K562 (cell line): ENCODE data around the gene CDH16. TPM values are rescaled to one million over a fixed set of nuclear protein-coding genes. Genes with fewer than 3 reads are reported as not detected.

Experiments
- ATAC-seq: fragments of 200-7000 bp; cut with Tn5 transposase; 3 replicates; pipeline ENCODE4 v1.9.1; 2020; ENCODE audit warnings: moderate library complexity
- BruUV-seq: library from RNA; stranded (reverse); fragments of 400-500 nt; replicated peaks from 2 replicates; lab custom pipeline; 2021; lab: Mats Ljungman, UMichigan
- CTCF ChIA-PET: fragments of 300-600 bp; formaldehyde crosslinking; extraction: SDS; loops from one replicate; lab custom pipeline; 2021; ENCODE audit warnings: low intra/inter-chr PET ratio; lab: Yijun Ruan, JAX
- POLR2A ChIA-PET: fragments of 300-600, 350-650 bp; sonication (Branson Sonifier 250); formaldehyde crosslinking; extraction: SDS; loops from one replicate; lab custom pipeline; 2021; ENCODE audit warnings: antibody characterized with exemption, inconsistent platforms; lab: Yijun Ruan, JAX
- DNase-seq, 4 experiments: peaks; one replicate each; pipeline versions ENCODE4 v3.0.0 to v3.0.0-alpha.2; 2011 to 2018; ENCODE audit warnings: low spot score in 3 of 4, mixed read lengths in 3 of 4; ENCODE audit errors: extremely low read depth in 1 of 4
- FAIRE-seq: peaks from 2 replicates; lab custom pipeline; 2011; peaks lifted over from hg19 to GRCh38; lab: Jason Lieb, UNC
- H2AFZ ChIP-seq: 2 replicates; pipeline ENCODE4 v1.6.0; 2011; ENCODE audit warnings: low read depth, low read length, control low read depth, inconsistent platforms
- H3K27ac ChIP-seq: fragments of 200-600 bp; 3 replicates; pipeline ENCODE4 v1.8.0; 2011; ENCODE audit warnings: low read depth, mild to moderate bottlenecking, control low read depth, inconsistent platforms, low read length, moderate library complexity, mixed read lengths; ENCODE audit errors: extremely low read depth
- H3K27me3 ChIP-seq, 2 experiments: fragments of 300-600 bp in 1 of 2; 2 replicates in 1 of 2; 3 replicates in 1 of 2; pipeline versions ENCODE4 v1.6.0 to v1.8.0; 2011; ENCODE audit warnings: inconsistent platforms in 2 of 2, low read length in 2 of 2, mild to moderate bottlenecking in 1 of 2, mixed read lengths in 1 of 2, moderate library complexity in 1 of 2; ENCODE audit not compliant: control insufficient read depth in 2 of 2, insufficient read depth in 2 of 2
- H3K36me3 ChIP-seq: fragments of 300-600 bp; 3 replicates; pipeline ENCODE4 v1.8.0; 2011; ENCODE audit warnings: mild to moderate bottlenecking, low read length, inconsistent platforms; ENCODE audit not compliant: control insufficient read depth, insufficient read depth
- H3K4me1 ChIP-seq, 2 experiments: fragments of 200-600 bp in 1 of 2; replicated peaks in 1 of 2; 2 replicates in 1 of 2; 3 replicates in 1 of 2; pipeline versions ENCODE4 v1.5.1 to v1.8.0; 2011; ENCODE audit warnings: inconsistent platforms in 2 of 2, low read length in 2 of 2, mild to moderate bottlenecking in 1 of 2, mixed read lengths in 1 of 2, moderate library complexity in 1 of 2; ENCODE audit not compliant: control insufficient read depth in 2 of 2, insufficient read depth in 2 of 2
- H3K4me2 ChIP-seq: 2 replicates; pipeline ENCODE4 v1.6.1; 2011; ENCODE audit warnings: low read length, control low read depth, inconsistent platforms, mixed read lengths; ENCODE audit not compliant: insufficient read depth
- H3K4me3 ChIP-seq: fragments of 200-600 bp; sonication (generic), shearing (Covaris generic); 2 replicates; pipeline ENCODE4 v1.5.1; 2016; ENCODE audit warnings: control low read depth, inconsistent platforms
- H3K79me2 ChIP-seq: fragments of 200-600 bp; 3 replicates; pipeline ENCODE4 v1.8.0; 2011; ENCODE audit warnings: low read length, inconsistent platforms; ENCODE audit not compliant: control insufficient read depth, insufficient read depth
- H3K9ac ChIP-seq, 2 experiments: 2 replicates each; pipeline versions ENCODE4 v1.6.0 to v1.6.1; 2011; ENCODE audit warnings: low read depth in 2 of 2, low read length in 2 of 2, control low read depth in 1 of 2, inconsistent platforms in 1 of 2, mild to moderate bottlenecking in 1 of 2, mixed read lengths in 1 of 2; ENCODE audit not compliant: insufficient read depth in 1 of 2
- H3K9me1 ChIP-seq: one replicate; pipeline ENCODE4 v1.6.0; 2011; ENCODE audit warnings: inconsistent platforms, mild to moderate bottlenecking, low read length, moderate library complexity; ENCODE audit not compliant: control insufficient read depth, insufficient read depth
- H3K9me3 ChIP-seq: replicated peaks from 2 replicates; pipeline ENCODE4 v1.5.1; 2011; ENCODE audit warnings: low read depth, low read length, inconsistent platforms; ENCODE audit not compliant: control insufficient read depth, insufficient read depth
- H4K20me1 ChIP-seq: replicated peaks from 2 replicates; pipeline ENCODE4 v1.6.1; 2011; ENCODE audit warnings: low read length, inconsistent platforms, mixed read lengths; ENCODE audit not compliant: control insufficient read depth, insufficient read depth
- ATF1 ChIP-seq, 2 experiments: fragments of 450-650 bp in 1 of 2; IDR thresholded peaks; 2 replicates each; pipeline ENCODE4 v1.6.1; 2016; ENCODE audit warnings: missing compliant biosample characterization in 1 of 2, missing genetic modification characterization in 1 of 2
- GTF2E2 ChIP-seq: fragments of 200-800 bp; sonication (Bioruptor generic); IDR thresholded peaks from 2 replicates; pipeline ENCODE4 v1.6.1; 2016; ENCODE audit warnings: missing genetic modification characterization, missing compliant biosample characterization
- MAFF ChIP-seq: IDR thresholded peaks from 2 replicates; pipeline ENCODE4 v1.6.1; 2012; ENCODE audit warnings: low read length, improper control_type of control experiment
- ZNF212 ChIP-seq: fragments of 450-650 bp; formaldehyde crosslinking; IDR thresholded peaks from 2 replicates; pipeline ENCODE4 v1.4.0; 2020; ENCODE audit warnings: mild to moderate bottlenecking
- ZNF354B ChIP-seq: fragments of 250-450 bp; sonication (Bioruptor Pico); IDR thresholded peaks from 2 replicates; pipeline ENCODE4 v1.4.0; 2020
- WGBS: fragments of 100-300 bp; shearing (Covaris generic); methylation state at CpG from one replicate; pipeline ENCODE4 v1.1.6; 2016; ENCODE audit warnings: low coverage, mixed read lengths; ENCODE audit not compliant: insufficient coverage; ENCODE audit errors: missing lambda C conversion rate; 5-methylcytosine and 5-hydroxymethylcytosine counted together
- in situ Hi-C: fragments of 300-500 bp; cut with MboI; formaldehyde crosslinking; loops from 4 replicates; pipeline ENCODE4 v1.15.0; 2018; ENCODE audit warnings: inconsistent platforms, mixed read lengths
- intact Hi-C: fragments of 100-400 bp; cut with micrococcal nuclease; formaldehyde crosslinking; loops from 2 replicates; pipeline ENCODE4 v1.14.2; 2022
- polyA plus RNA-seq, 8 experiments: library from polyadenylated mRNA; depleted of rRNA in 4 of 8; stranded (reverse) in 5 of 8; unstranded in 3 of 8; fragments of >200 nt; fragmentation: Nextera tagmentation in 2 of 8; fragmentation: Illumina TruSeq in 1 of 8; extraction: Ambion mirVana in 2 of 8; extraction: Trizol in 1 of 8; gene quantifications; 2 replicates each; pipeline versions ENCODE4 v1.2.1 to v1.2.3, GENCODE V29; 2011 to 2014; ENCODE audit warnings: inconsistent platforms in 1 of 8, missing spikeins in 1 of 8
- total RNA-seq, 7 experiments: library from RNA; depleted of rRNA in 6 of 7; stranded (reverse); fragments of >200 nt in 6 of 7; fragmentation: Illumina TruSeq in 2 of 7; extraction: Trizol in 2 of 7; gene quantifications; 2 replicates each; pipeline versions ENCODE4 v1.2.1 to v1.2.3, GENCODE V29; 2011 to 2021; ENCODE audit warnings: low replicate concordance in 1 of 7
- TF ChIP-seq, protein P1 (sequence below): fragments of 450-650 bp; IDR thresholded peaks from 2 replicates; pipeline ENCODE4 v1.6.1; 2018; ENCODE audit not compliant: partially characterized antibody

The CDH16 gene
- total and polyA plus RNA-seq, 9 of the 15 experiments (the other 6 are each of a cell fraction or from before 2014, with no cell fraction given): not detected

- in situ Hi-C loops (no loop called here), intact Hi-C loops (no loop called here)
- Histone ChIP-seq H3K79me2 (no peaks in the 10 kb centered on the region), H3K36me3 (no peaks in the 10 kb centered on the region), H2AFZ (no peak overlapping the region), H4K20me1 (no peaks in the 10 kb centered on the region; the same call in 1 of the 2 replicates), H3K9me3 (no peaks in the 10 kb centered on the region), H3K27ac (no peak overlapping the region), H3K4me2 (no peak overlapping the region), H3K27me3 (peaks cover 4 to 48% of the 10 kb centered on the region in 2 experiments; a peak in 2 of 5 replicates), H3K4me1 (peaks cover 0 to 33% of the 10 kb centered on the region in 2 experiments; a peak in 3 of 5 replicates), H3K9ac (0 out of 4 replicates have a peak overlapping the region, but pooled peaks of 1 of the 2 experiments have one; percentile 45), H3K4me3 (no peak overlapping the region), H3K9me1 (no peaks in the 10 kb centered on the region)
- ChIA-PET CTCF (no interaction called here), POLR2A (no interaction called here)
- no peak for TF ChIP-seq GTF2E2 (tag)
- TF ChIP-seq MAFF: no peak
- TF ChIP-seq ATF1 (CRISPR knock-in tag; IDR thresholded peaks at IDR 0.05): no peak
- TF ChIP-seq ATF1 (tag; IDR thresholded peaks at IDR 0.05): no peak
- TF ChIP-seq, protein P1, sequence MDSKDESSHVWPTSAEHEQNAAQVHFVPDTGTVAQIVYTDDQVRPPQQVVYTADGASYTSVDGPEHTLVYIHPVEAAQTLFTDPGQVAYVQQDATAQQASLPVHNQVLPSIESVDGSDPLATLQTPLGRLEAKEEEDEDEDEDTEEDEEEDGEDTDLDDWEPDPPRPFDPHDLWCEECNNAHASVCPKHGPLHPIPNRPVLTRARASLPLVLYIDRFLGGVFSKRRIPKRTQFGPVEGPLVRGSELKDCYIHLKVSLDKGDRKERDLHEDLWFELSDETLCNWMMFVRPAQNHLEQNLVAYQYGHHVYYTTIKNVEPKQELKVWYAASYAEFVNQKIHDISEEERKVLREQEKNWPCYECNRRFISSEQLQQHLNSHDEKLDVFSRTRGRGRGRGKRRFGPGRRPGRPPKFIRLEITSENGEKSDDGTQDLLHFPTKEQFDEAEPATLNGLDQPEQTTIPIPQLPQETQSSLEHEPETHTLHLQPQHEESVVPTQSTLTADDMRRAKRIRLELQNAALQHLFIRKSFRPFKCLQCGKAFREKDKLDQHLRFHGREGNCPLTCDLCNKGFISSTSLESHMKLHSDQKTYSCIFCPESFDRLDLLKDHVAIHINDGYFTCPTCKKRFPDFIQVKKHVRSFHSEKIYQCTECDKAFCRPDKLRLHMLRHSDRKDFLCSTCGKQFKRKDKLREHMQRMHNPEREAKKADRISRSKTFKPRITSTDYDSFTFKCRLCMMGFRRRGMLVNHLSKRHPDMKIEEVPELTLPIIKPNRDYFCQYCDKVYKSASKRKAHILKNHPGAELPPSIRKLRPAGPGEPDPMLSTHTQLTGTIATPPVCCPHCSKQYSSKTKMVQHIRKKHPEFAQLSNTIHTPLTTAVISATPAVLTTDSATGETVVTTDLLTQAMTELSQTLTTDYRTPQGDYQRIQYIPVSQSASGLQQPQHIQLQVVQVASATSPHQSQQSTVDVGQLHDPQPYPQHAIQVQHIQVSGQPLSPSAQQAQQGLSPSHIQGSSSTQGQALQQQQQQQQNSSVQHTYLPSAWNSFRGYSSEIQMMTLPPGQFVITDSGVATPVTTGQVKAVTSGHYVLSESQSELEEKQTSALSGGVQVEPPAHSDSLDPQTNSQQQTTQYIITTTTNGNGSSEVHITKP: peak; percentile 5
- TF ChIP-seq ZNF354B (CRISPR knock-in tag): no peak
- no peak for TF ChIP-seq ZNF212
- DNase-seq (no peak), ATAC-seq (no peak), FAIRE-seq (no peak)
- 32% methylated on average over 17 of the region's 18 CpGs for WGBS
- BruUV-seq: no TSS peak
These were observed 4.6 kb upstream of the CDH16 start for GRCh38 chr16:66923247-66923731.
